Keratinocyte (primary cell): ENCODE results near the gene NDUFA12.

ENCODE experiments used
- EZH2 ChIP-seq: IDR thresholded peaks from one replicate; pipeline ENCODE4 v1.6.1; 2012; ENCODE audit warnings: inconsistent platforms, mild to moderate bottlenecking, low read length, moderate library complexity
- TF ChIP-seq, protein P1 (sequence below), 3 experiments: IDR thresholded peaks in 1 of 3; conservative IDR thresholded peaks in 1 of 3; optimal IDR thresholded peaks in 1 of 3; 2 replicates in 2 of 3; 3 replicates in 1 of 3; pipeline versions ENCODE3 to v1.5.1; 2011; ENCODE audit warnings: low read length in 3 of 3, mild to moderate bottlenecking in 3 of 3, moderate library complexity in 2 of 3, control low read depth in 1 of 3, inconsistent platforms in 1 of 3; ENCODE audit not compliant: insufficient read depth in 2 of 3; ENCODE audit errors: extremely low read depth in 1 of 3

DNA sequence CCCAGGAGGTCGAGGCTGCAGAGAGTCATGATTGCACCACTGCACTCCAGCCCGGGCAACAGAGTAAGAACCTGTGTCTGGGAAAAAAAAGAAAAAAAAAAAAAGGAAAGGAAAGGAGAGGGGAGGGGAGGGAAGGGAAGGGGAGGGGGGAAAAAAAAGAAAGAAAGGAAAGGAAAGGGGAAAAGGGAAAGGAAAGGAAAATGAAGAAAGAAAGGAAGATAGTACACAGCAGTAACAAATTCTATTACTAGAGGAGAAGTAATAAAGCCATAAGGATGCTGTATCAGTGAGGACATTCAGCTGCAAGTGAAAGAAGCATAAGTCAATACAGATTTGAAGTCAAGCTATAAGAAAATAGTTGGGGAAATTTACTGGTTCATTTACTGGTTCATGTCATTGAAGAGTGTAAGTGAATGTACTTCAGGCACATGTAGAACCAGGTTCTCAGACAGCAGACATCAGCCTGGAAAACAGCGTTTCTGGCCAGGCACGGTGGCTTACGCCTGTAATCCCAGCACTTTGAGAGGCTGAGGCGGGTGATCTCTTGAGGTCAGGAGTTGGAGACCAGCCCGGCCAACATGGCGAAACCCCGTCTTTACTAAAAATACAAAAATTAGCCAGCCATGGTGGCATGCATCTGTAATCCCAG is 37.4 kb downstream of the NDUFA12 start:
- TF ChIP-seq, protein P1, sequence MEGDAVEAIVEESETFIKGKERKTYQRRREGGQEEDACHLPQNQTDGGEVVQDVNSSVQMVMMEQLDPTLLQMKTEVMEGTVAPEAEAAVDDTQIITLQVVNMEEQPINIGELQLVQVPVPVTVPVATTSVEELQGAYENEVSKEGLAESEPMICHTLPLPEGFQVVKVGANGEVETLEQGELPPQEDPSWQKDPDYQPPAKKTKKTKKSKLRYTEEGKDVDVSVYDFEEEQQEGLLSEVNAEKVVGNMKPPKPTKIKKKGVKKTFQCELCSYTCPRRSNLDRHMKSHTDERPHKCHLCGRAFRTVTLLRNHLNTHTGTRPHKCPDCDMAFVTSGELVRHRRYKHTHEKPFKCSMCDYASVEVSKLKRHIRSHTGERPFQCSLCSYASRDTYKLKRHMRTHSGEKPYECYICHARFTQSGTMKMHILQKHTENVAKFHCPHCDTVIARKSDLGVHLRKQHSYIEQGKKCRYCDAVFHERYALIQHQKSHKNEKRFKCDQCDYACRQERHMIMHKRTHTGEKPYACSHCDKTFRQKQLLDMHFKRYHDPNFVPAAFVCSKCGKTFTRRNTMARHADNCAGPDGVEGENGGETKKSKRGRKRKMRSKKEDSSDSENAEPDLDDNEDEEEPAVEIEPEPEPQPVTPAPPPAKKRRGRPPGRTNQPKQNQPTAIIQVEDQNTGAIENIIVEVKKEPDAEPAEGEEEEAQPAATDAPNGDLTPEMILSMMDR (optimal IDR thresholded peaks at IDR 0.05 in 1 of 3, IDR thresholded peaks at IDR 0.05 in 1 of 3, conservative IDR thresholded peaks at IDR 0.05 in 1 of 3; ENCODE audit: extremely low read depth in 1 of 3, insufficient read depth in 2 of 3, low read length in 3 of 3) = no peak
- TF ChIP-seq EZH2 = no peak
